Erythroblast (primary cell): ENCODE data around the gene UFM1.

Experiments used
- GATA1 ChIP-seq: IDR thresholded peaks from 2 replicates; pipeline ENCODE4 v1.6.1; 2011; ENCODE audit warnings: low read depth, mild to moderate bottlenecking, control low read depth, low read length, moderate library complexity
- POLR2A ChIP-seq: IDR thresholded peaks from 2 replicates; pipeline ENCODE4 v1.6.1; 2011; ENCODE audit warnings: mild to moderate bottlenecking, low read length

- no peak for TF ChIP-seq POLR2A
- no peak for TF ChIP-seq GATA1
These were observed 48.4 kb upstream of the UFM1 start for GRCh38 chr13:38301236-38301635.
